Astrocyte (in vitro differentiated cells and primary cell): ENCODE measurements around the gene RAP1A. TPM values are rescaled to one million over a fixed set of nuclear protein-coding genes. Genes with fewer than 3 reads are reported as not detected.

Source experiments
- DNase-seq: peaks from one replicate; pipeline ENCODE4 v3.0.0-alpha.2; 2010; ENCODE audit warnings: low read depth
- FAIRE-seq: peaks from 2 replicates; lab custom pipeline; 2011; peaks lifted over from hg19 to GRCh38; lab: Jason Lieb, UNC
- H2AFZ ChIP-seq: 2 replicates; pipeline ENCODE4 v1.6.0; 2012; ENCODE audit warnings: low read depth, low read length, inconsistent platforms
- H3K27ac ChIP-seq: 2 replicates; pipeline ENCODE4 v1.5.1; 2011; ENCODE audit warnings: low read depth, low read length, inconsistent platforms
- H3K27me3 ChIP-seq: 2 replicates; pipeline ENCODE4 v1.6.0; 2011; ENCODE audit warnings: low read length, inconsistent platforms; ENCODE audit not compliant: insufficient read depth
- H3K36me3 ChIP-seq: 2 replicates; pipeline ENCODE4 v1.5.1; 2011; ENCODE audit warnings: low read length, inconsistent platforms; ENCODE audit not compliant: insufficient read depth
- H3K4me1 ChIP-seq: 2 replicates; pipeline ENCODE4 v1.5.1; 2011; ENCODE audit warnings: low read length, inconsistent platforms; ENCODE audit not compliant: insufficient read depth
- H3K4me2 ChIP-seq: 2 replicates; pipeline ENCODE4 v1.6.0; 2012; ENCODE audit warnings: low read length, inconsistent platforms
- H3K4me3 ChIP-seq: 2 replicates; pipeline ENCODE4 v1.5.1; 2011; ENCODE audit warnings: low read depth, mild to moderate bottlenecking, low read length, inconsistent platforms; ENCODE audit not compliant: insufficient read depth
- H3K79me2 ChIP-seq: 2 replicates; pipeline ENCODE4 v1.6.0; 2012; ENCODE audit warnings: mild to moderate bottlenecking, low read length, inconsistent platforms; ENCODE audit not compliant: insufficient read depth
- H3K9ac ChIP-seq: 2 replicates; pipeline ENCODE4 v1.6.0; 2012; ENCODE audit warnings: mild to moderate bottlenecking, low read length, inconsistent platforms
- H3K9me3 ChIP-seq: 2 replicates; pipeline ENCODE4 v1.5.1; 2012; ENCODE audit warnings: low read depth, mild to moderate bottlenecking, low read length, inconsistent platforms; ENCODE audit not compliant: insufficient read depth
- H4K20me1 ChIP-seq: 2 replicates; pipeline ENCODE4 v1.6.0; 2012; ENCODE audit warnings: low read length, inconsistent platforms; ENCODE audit not compliant: insufficient read depth
- H3K27ac Mint-ChIP-seq: one replicate; pipeline ENCODE4 v1.8.0; 2021; ENCODE audit warnings: mild to moderate bottlenecking, mixed read lengths; ENCODE audit not compliant: unreplicated experiment
- H3K27me3 Mint-ChIP-seq: one replicate; pipeline ENCODE4 v1.8.0; 2021; ENCODE audit warnings: low read depth, mixed read lengths; ENCODE audit not compliant: unreplicated experiment
- H3K36me3 Mint-ChIP-seq: one replicate; pipeline ENCODE4 v1.8.0; 2021; ENCODE audit warnings: low read depth, mixed read lengths; ENCODE audit not compliant: unreplicated experiment
- H3K4me1 Mint-ChIP-seq: one replicate; pipeline ENCODE4 v1.8.0; 2021; ENCODE audit warnings: low read depth, mixed read lengths; ENCODE audit not compliant: unreplicated experiment
- H3K4me3 Mint-ChIP-seq: one replicate; pipeline ENCODE4 v1.8.0; 2021; ENCODE audit warnings: mild to moderate bottlenecking, moderate library complexity, mixed read lengths; ENCODE audit not compliant: unreplicated experiment
- H3K9me3 Mint-ChIP-seq: one replicate; pipeline ENCODE4 v1.8.0; 2021; ENCODE audit warnings: mild to moderate bottlenecking, mixed read lengths; ENCODE audit not compliant: unreplicated experiment
- CTCF ChIP-seq: IDR thresholded peaks from 2 replicates; pipeline ENCODE4 v1.5.1; 2011; ENCODE audit warnings: low read depth, mild to moderate bottlenecking, inconsistent platforms, low read length, moderate library complexity; ENCODE audit not compliant: insufficient read depth
- EZH2 ChIP-seq: IDR thresholded peaks from 2 replicates; pipeline ENCODE4 v1.6.1; 2012; ENCODE audit warnings: mild to moderate bottlenecking, low read length, inconsistent platforms; ENCODE audit not compliant: insufficient read depth
- total RNA-seq: library from RNA; stranded (reverse); gene quantifications from 2 replicates; pipeline ENCODE4 v1.2.1, GENCODE V29; 2021

The RAP1A gene
- total RNA-seq, 1 donor from 2014 or later, result 66.6 TPM

GRCh38 chr1:111639602-111640198 lies 20.1 kb downstream of the RAP1A start:
- no peaks in the 10 kb centered on the region for H3K27me3 Mint-ChIP-seq
- no peak for FAIRE-seq
- Histone ChIP-seq H3K4me3 (no peak overlapping the region), H3K27ac (no peak overlapping the region), H3K9me3 (no peaks in the 10 kb centered on the region), H3K27me3 (no peaks in the 10 kb centered on the region), H4K20me1 (peaks cover 56% of the 10 kb centered on the region), H3K4me1 (no peaks in the 10 kb centered on the region), H2AFZ (no peak overlapping the region), H3K9ac (no peak overlapping the region), H3K36me3 (no peaks in the 10 kb centered on the region), H3K4me2 (no peak overlapping the region), H3K79me2 (peaks cover 89% of the 10 kb centered on the region)
- DNase-seq, result no peak
- H3K27ac Mint-ChIP-seq, result no peak overlapping the region
- TF ChIP-seq CTCF (no peak), EZH2 (no peak)
- peaks cover 4% of the 10 kb centered on the region for H3K4me1 Mint-ChIP-seq
- no peak overlapping the region for H3K4me3 Mint-ChIP-seq
- peaks cover 6% of the 10 kb centered on the region for H3K36me3 Mint-ChIP-seq
- H3K9me3 Mint-ChIP-seq, result no peaks in the 10 kb centered on the region

GRCh38 chr1:111643097-111643496 lies 23.5 kb downstream of the RAP1A start:
- Mint-ChIP-seq H3K9me3 (no peaks in the 10 kb centered on the region), H3K27ac (no peak overlapping the region), H3K4me1 (peaks cover 3% of the 10 kb centered on the region), H3K36me3 (peaks cover 9% of the 10 kb centered on the region), H3K4me3 (no peak overlapping the region), H3K27me3 (no peaks in the 10 kb centered on the region)
- Histone ChIP-seq H4K20me1 (peaks cover 65% of the 10 kb centered on the region), H3K4me1 (no peaks in the 10 kb centered on the region), H3K9ac (no peak overlapping the region), H2AFZ (no peak overlapping the region), H3K27me3 (no peaks in the 10 kb centered on the region), H3K4me2 (no peak overlapping the region), H3K79me2 (peaks cover 80% of the 10 kb centered on the region), H3K4me3 (no peak overlapping the region), H3K9me3 (no peaks in the 10 kb centered on the region), H3K27ac (no peak overlapping the region), H3K36me3 (no peaks in the 10 kb centered on the region)
- FAIRE-seq, result no peak
- no peak for DNase-seq
- TF ChIP-seq EZH2 (no peak), CTCF (no peak)

DNA sequence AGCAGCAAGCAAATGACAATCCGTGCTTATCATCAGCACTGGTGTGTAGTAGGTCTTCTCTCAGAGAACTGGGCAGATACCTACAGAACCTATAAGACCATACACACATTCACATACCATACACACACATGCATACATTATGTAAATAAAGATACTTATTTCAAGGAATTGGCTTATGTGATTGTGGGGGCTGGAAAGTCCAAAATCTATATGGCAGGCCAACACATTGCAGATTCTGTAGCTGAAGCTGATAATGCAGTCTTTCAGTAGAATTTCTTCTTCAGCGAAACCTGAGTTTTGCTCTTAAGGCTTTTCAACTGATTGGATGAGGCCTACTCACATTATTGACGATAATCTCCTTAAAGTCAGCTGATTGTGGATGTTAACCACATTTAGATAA lies 24.1 kb downstream of the RAP1A start:
- no peak overlapping the region for H3K27ac ChIP-seq
- H3K4me1 Mint-ChIP-seq, result no peaks in the 10 kb centered on the region
- H3K4me3 Mint-ChIP-seq, result no peak overlapping the region
- H3K9ac ChIP-seq, result no peak overlapping the region
- no peaks in the 10 kb centered on the region for H3K27me3 Mint-ChIP-seq
- DNase-seq, result no peak
- H3K36me3 ChIP-seq, result no peaks in the 10 kb centered on the region
- H3K4me1 ChIP-seq, result no peaks in the 10 kb centered on the region
- H2AFZ ChIP-seq, result no peak overlapping the region
- peaks cover 80% of the 10 kb centered on the region for H3K79me2 ChIP-seq
- H3K4me2 ChIP-seq, result no peak overlapping the region
- peaks cover 14% of the 10 kb centered on the region for H3K36me3 Mint-ChIP-seq
- H3K27ac Mint-ChIP-seq, result no peak overlapping the region
- FAIRE-seq, result no peak
- H3K4me3 ChIP-seq, result no peak overlapping the region
- TF ChIP-seq CTCF (no peak), EZH2 (no peak)
- peaks cover 64% of the 10 kb centered on the region for H4K20me1 ChIP-seq
- H3K27me3 ChIP-seq, result no peaks in the 10 kb centered on the region
- H3K9me3 ChIP-seq, result no peaks in the 10 kb centered on the region
- no peaks in the 10 kb centered on the region for H3K9me3 Mint-ChIP-seq
